Loucy (cell line): ENCODE results near the gene UGT1A9.

Experiments
- CTCF ChIP-seq: fragments of 200-600 bp; sonication (generic); conservative IDR thresholded peaks from 2 replicates; pipeline ENCODE4 v1.5.1; 2014; ENCODE audit warnings: mild to moderate bottlenecking, antibody characterized with exemption, low read length
- EZH2phosphoT487 ChIP-seq: fragments of 200-600 bp; IDR thresholded peaks from 2 replicates; pipeline ENCODE4 v1.6.1; 2018; ENCODE audit warnings: antibody characterized with exemption, mild to moderate bottlenecking, moderate library complexity, borderline replicate concordance

GRCh38 chr2:233651430-233651829, 20.3 kb upstream of the UGT1A9 start:
- TF ChIP-seq CTCF, result no peak
- TF ChIP-seq EZH2phosphoT487, result no peak
